ENCODE measurements around the gene SULT4A1. TPM values are rescaled to one million over a fixed set of nuclear protein-coding genes. Genes with fewer than 3 reads are reported as not detected.

SULT4A1 gene
- total and polyA plus RNA-seq, 2 experiments from 2014 or later, result 4.7 to 5.2 TPM

- TF ChIP-seq REST (IDR thresholded peaks at IDR 0.05; ENCODE audit: unreplicated experiment), result no peak
- TF ChIP-seq JUNB (IDR thresholded peaks at IDR 0.05; ENCODE audit: unreplicated experiment), result no peak
- no peak for TF ChIP-seq STAT1 (IDR thresholded peaks at IDR 0.05; ENCODE audit: unreplicated experiment)
- TF ChIP-seq EZH2phosphoT487 (IDR thresholded peaks at IDR 0.05; ENCODE audit: unreplicated experiment), result no peak
- no peak for TF ChIP-seq ZNF462 (CRISPR knock-in tag; IDR thresholded peaks at IDR 0.05)
- no peak for TF ChIP-seq EZH2 (IDR thresholded peaks at IDR 0.05; ENCODE audit: low read depth, unreplicated experiment)
- TF ChIP-seq ZNF114 (CRISPR knock-in tag; IDR thresholded peaks at IDR 0.05), result no peak
Observed at GRCh38 chr22:43825651-43826050, 36.7 kb downstream of the SULT4A1 start (continued).

Measured in GM23338 (cell line).